Dermis blood vessel endothelial cell (primary cell): Measurements from ENCODE around the gene RAI14. TPM values are rescaled to one million over a fixed set of nuclear protein-coding genes. Genes with fewer than 3 reads are reported as not detected.
A peak's percentile ranks its signal among the peaks of the same experiment; 100 is the strongest.
"Not testable (repeated sequence)": the region's sequence is repeated elsewhere in the genome, so short reads cannot be mapped to it uniquely, and the experiment has no call there.

Source experiments
- DNase-seq: peaks from one replicate; pipeline ENCODE4 v3.0.0; 2010
- total RNA-seq: library from RNA; depleted of rRNA; stranded (reverse); fragments of >200 nt; gene quantifications from 2 replicates; pipeline ENCODE4 v1.2.3, GENCODE V29; 2014

RAI14 gene
- total RNA-seq, 1 donor from 2014 or later = 204 TPM

DNA sequence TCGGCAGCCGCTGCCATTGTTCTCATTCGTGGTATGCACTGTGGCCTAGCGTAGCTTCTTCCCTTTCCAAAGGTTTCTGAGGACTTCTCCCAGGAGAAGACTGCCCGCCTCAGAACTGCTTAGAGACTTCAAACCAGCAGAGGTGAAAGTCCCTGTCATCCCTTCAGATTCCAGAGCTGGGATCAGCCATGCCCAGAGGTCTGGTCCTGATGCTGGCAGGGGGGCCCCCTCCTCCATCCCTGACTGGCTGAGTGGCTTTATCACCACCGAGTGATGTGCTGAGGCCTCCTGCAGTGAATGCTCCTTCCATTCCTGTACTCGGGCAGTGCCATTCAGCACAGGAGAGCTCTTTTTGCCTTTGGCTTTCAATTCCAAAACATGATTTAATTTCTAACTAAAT lies 174.7 kb downstream of the RAI14 start:
- DNase-seq = not testable (repeated sequence)

DNA sequence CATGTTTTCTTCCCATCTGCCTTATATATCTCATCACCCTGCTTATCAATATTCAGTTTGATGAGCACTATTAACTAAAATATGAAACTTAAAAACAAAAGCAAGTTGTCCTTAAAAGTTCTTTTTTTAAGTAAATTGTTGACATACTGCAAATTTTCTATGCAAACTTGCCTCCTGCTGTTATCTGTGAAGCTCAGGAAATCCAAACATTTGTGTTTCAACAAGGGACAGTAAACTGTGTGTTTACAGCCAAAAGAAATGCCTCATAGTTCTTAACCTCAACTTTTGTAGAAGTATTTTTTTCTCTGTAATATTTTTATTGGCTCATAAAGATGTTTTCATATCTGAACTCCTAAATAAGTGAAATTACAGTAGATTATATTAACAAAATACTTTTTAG lies 175.2 kb downstream of the RAI14 start:
- DNase-seq = no peak

DNA sequence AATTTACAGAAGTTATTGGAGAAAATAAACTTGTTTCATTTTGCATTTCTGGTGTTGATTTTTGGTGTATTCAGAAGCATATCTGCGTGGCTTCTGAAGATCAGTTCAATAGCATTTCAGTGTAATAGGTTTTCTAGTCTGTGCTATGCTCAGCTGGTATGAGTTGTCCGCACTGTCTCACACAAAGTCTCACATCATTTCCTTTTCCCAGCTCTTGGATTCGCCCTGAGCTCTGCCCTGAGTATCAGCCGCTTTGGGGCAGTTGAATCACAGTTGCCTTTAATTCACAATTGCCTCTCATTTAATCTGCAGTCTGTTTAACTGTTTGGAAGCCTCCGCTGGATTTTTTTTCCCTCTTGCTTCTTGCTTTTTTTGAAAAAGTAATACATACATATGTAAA lies 176.4 kb downstream of the RAI14 start:
- DNase-seq = no peak

DNA sequence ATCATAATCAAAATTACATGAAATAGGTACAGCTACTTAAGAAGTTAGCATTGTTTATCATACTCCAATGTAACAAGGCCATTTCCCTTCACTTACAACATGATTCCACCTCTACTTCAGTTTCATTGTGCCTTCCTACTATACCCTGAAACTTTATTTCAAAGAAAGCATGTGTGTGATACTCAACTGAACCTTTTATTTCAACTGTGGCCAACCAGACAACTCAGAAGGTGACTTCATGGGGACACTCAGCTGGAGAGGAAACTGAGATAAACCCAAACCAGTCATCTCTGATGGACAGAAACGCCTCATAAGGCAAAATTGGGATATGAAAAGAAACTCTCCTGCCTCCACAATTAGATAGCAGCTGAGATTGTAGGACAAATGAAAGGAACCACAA lies 177.0 kb downstream of the RAI14 start:
- no peak for DNase-seq

DNA sequence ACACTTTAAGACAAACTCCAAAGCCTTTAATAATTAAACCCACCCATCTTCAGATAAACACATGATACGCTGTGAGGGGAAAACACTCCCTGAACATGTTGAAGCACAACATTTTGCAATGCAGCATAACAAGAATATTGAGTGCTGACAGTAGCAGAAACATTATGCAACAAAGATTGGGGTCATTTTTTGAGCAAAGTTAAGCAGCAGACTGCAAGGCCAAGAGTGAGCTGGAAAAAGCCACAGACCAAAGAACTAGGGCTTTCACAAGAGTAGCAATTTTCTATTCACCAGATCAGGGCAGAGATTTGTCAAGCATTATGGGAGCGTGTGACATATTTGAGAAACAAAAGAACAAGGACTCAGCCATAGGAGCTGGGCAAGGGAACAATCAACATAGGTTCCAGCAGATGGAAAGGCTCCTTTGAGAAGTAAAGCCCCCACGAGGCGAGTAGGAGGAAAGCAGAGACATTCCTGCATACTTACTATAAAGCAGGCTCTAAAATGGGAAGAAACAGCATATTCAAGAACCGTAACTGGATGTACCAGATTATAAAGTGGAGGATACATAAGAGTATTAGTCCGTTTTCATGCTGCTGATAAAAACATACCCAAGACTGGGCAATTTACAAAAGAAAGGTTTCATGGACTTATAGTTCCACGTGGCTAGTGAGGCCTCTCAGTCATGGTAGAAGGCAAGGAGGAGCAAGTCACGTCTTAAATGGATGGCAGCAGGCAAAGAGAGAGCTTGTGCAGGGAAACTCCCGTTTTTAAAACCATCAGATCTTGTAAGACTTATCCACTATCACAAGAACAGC lies 178.1 kb downstream of the RAI14 start:
- no peak for DNase-seq

- DNase-seq = no peak
Observed at GRCh38 chr5:34834794-34835089, 178.6 kb downstream of the RAI14 start.

GRCh38 chr5:34835664-34836063 lies 179.5 kb downstream of the RAI14 start:
- no peak for DNase-seq

DNA sequence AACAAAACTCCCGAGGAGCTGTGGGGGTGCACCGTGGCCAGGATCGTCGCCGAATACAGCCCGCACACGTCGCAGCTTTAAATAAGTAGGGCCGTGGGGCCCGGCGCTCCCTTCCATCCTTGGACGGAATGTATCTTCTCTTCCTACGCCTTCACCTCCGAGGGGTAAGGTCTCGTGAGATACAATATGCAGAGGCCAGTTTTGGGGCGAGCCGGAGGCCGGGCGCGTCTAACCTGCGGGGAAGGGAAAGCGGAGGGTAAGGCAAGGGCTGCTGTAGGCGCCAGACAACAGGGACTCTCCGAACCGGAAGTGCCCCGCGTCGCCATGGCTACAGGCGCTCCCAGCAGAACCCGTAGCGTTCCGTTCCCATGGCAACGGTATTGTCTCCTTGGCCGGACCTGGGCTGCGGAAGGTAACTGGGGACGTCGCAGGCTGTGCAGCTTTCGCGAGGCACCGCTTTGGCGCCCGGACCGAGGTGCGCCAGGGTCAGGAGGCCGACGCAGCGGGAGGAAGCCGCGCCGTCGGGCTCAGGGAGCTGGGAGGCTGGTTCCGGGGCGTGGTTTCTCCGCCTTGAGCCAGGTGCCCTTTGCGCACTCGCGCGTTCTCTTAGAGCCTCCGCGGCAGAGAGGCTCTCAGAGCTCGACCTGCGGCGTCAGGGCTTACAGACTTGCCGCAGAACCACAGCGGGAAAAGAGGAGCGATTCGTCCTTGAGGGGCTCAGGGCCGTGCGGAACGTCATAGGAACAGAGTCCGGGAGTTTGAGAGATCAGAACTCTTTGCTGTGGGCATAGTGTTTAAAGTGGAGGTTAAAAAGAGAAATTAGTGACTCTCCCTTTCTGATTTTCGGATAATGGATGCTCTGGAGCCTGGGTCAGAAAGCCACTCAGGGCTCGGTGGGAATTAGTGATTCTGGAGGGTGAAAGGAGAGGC lies 182.9 kb downstream of the RAI14 start, which contains the start of gene TTC23L:
TTC23L (plus strand) TSS at position 380 of the 930 bp plus-strand sequence. CDS start 1,508 bp downstream, outside the sequence.
- peak; percentile 88 for DNase-seq

DNA sequence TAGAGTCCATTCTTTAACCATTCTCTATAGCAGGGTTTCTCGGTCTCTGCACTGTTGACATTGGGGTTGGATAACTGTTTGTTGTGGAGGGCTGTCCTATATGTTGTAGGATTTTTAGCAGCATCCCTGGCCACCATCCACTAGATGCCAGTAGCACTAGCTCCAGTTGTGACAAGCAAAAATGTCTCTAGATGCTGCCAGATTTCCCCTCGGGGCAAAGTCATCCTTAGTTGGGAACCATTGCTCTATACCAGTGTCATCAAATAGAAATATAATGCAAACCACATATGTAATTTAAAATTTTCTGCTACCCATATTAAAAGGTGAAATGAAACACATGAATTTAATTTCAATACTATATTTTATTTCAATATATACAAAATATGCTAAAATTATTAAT lies 185.7 kb downstream of the RAI14 start:
- DNase-seq = no peak

DNA sequence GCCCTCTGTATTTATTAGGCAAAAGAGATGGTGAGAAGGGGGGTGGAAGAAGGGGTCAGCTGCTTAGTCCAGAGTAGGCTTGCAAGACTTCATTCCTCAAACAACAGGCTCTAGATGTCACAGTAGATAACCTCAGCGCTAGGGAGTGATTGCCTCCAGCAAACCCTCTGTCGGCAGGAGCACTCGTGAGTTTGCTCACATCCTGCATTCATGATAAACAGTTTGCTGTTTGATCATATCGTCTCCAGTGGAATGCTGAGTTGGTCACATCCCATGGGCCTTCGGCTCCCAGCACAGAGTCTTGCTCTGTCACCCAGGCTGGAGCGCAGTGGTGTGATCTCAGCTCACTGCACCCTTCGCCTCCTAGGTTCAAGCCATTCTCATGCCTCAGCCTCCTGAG lies 186.4 kb downstream of the RAI14 start:
- DNase-seq = no peak

- no peak for DNase-seq
Observed at GRCh38 chr5:34843497-34843896, 187.4 kb downstream of the RAI14 start.

DNA sequence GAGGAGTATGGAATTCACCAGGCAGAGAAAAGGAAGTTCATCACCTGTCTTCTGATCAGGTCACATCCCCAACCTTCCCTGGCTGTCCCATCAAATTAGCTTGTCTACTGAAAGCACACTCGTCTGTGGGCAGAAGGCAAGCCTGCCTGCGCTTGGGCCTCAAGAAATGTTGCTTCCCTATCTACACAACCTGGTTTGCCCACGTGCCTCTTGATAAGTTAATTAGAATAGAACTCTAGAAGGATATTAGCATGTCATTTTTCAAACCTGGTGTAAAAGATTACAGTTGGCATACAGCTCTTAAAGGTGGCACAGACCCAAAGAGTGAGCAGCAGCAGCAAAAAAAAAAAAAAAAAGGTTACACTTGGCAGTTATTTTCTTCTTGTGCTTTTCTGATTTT lies 188.0 kb downstream of the RAI14 start:
- DNase-seq = no peak

GRCh38 chr5:34844999-34845398 lies 188.9 kb downstream of the RAI14 start:
- DNase-seq = no peak

GRCh38 chr5:34847056-34847455 lies 190.9 kb downstream of the RAI14 start:
- no peak for DNase-seq

- no peak for DNase-seq
Observed at GRCh38 chr5:34847552-34847951, 191.4 kb downstream of the RAI14 start.

DNA sequence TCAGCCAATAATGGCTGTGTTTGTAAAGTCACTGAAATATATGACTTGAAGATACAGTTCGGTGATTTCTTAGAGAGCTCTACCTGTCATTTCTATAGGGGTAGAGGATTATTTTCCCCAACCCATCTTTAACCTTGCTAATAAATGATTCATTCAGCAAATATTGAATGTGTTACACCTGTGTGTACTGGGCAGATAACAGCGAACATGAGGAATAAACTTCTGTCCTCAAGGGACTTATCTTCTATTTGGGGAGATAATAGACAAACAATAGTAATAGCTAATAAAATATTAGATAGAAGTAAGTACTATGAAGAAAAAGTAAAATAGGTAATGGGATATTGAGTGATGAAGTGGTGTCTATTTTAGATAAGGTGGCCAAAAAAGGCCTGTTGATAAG lies 192.1 kb downstream of the RAI14 start:
- no peak for DNase-seq

- DNase-seq = no peak
Observed at GRCh38 chr5:34849253-34849652, 193.1 kb downstream of the RAI14 start.

DNA sequence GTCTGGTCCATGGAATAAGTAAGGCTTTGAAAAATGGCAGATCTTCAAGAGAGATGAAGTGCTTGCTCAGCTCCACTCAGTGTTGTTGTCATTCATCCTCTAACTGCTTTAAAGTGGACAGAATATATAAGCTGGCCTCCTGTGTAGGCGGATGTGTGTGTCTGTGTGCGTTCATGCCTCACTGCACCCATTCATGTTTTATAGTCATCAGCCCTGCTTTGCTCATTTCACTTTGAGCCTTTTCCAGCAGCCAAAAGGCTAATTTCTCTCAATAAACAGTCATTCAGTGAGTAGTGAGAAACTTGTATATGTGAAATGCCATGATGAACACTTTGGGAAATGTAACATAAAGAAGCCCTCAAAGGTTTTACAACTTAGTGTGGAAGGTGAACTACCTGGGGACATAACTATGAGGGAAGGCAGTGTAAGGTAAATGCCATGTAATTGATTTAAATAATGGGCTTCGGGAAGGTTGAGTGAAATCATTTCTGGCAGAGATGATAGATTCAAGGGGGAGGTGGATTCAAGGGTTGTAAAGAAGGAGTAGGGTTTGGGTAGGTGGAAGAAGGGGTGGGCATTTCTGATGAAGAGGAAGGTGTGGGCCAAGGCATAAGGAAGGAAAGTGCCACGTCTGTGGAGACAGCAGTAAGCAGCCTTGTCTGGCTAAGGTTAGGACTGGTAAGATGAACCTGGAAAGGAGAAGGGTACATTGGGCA lies 198.5 kb downstream of the RAI14 start:
- DNase-seq = no peak

DNA sequence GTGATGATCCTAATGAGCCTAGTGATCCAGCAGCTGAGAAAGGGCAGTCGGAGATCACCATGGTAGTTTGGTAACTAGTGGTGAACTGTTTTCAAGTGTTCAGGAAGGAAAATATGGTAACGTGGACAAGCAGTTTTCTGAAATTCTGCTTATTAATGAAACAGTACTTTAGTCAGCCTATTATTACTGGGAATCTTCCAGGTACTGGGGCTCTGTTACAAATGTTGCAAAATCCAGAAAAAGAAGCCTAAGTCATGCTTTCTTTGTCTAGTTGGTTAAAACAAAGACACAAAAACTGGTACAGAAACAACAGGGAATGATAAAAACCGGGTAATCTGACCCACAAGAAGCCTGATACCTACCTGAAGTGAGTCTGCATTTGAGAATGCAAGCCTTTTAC lies 201.0 kb downstream of the RAI14 start:
- DNase-seq = no peak

- DNase-seq = no peak
Observed at GRCh38 chr5:34857894-34858293, 201.8 kb downstream of the RAI14 start.

- DNase-seq = no peak
Observed at GRCh38 chr5:34858790-34859189, 202.7 kb downstream of the RAI14 start.

DNA sequence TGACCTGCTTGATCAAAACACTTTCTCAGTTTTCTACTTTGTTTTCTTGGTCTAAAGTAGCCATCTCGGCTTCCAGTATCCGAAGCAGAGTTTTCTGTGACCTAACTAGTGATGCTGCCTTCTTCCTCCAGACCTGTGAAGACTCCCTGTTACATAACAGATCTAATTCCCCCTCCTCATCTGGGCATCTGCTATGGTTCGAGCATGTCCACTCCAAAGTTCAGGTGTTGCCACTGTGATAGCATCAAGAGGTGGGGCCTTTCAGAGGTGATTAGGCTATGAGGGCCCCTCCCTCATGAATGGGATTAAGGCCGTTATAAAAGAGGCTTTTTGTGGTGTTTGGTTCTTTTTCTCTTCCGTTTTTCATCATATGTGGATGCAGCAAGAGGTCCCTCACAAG lies 203.1 kb downstream of the RAI14 start:
- DNase-seq = no peak

DNA sequence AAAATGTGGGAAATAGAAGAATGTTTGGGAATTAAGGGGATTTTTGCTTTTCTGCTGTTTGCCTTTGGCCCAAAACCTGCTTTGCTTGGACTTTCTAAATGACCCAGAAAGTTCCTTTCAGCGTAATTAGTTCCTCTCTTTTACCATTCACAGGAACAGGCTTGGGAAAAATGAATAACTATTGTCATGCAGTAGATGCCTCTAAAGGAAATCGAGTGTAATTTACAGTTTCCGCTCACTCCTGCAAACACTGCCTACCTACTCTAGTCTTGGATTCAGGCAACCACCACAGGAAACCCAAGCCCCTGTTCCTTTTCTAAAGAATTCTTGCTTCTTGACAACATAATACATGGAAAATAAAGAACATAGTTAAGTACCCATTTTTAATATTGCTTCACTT lies 207.8 kb downstream of the RAI14 start:
- peak; percentile 79 for DNase-seq
